Tongue (tissue), 2 donors: ENCODE results near the gene ALDH1B1. TPM values are rescaled to one million over a fixed set of nuclear protein-coding genes. Genes with fewer than 3 reads are reported as not detected.

ENCODE experiments used
- DNase-seq: peaks from one replicate; pipeline ENCODE4 v3.0.0-alpha.2; 2015
- total RNA-seq: library from RNA; depleted of rRNA; stranded (reverse); fragments of >200 nt; gene quantifications from one replicate; pipeline ENCODE4 v1.2.3, GENCODE V29; 2014

Gene ALDH1B1
- total RNA-seq, 1 donor from 2014 or later: 25.4 TPM

- no peak for DNase-seq
Observed at GRCh38 chr9:38441347-38442085, 49.0 kb downstream of the ALDH1B1 start.

- no peak for DNase-seq
Observed at GRCh38 chr9:38442473-38443096, 50.1 kb downstream of the ALDH1B1 start.

DNA sequence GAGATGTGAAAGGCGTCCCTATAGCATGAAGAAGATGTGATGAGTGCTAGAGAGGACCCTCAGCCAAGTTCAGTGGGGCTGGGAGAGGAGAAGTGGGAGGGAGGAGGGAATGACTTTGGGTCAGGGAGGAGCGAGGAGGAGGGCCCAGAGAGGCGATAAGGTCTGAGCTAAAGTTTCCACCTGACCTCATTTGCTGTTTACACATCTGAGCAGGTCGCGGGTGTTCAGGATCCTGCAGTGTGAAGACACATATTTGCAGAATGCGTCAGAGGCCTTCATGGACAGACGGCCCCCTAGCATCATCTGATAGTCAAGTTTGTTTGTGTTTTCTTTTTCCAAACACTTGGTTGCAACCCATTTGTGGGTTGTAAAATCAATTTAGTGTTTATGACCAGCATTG is 50.7 kb downstream of the ALDH1B1 start:
- no peak for DNase-seq

DNA sequence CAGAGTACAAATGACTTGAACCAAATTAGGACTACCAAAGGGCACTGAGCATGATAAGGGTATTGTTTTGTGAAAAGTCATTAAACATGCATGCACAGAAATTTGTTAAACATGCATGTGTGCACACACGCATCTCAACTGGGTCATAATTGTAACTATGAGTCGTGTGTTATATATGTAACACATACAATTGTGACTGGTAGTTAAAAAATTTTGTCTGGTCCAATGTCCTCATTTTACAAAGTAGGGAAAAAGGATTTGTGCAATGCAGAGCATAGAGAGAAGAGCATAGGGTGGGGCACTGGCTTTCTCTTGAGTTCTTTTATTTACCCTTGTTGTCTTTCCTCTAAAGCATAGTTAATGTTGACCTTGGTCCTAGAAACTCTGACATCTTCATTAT is 51.1 kb downstream of the ALDH1B1 start:
- no peak for DNase-seq

DNA sequence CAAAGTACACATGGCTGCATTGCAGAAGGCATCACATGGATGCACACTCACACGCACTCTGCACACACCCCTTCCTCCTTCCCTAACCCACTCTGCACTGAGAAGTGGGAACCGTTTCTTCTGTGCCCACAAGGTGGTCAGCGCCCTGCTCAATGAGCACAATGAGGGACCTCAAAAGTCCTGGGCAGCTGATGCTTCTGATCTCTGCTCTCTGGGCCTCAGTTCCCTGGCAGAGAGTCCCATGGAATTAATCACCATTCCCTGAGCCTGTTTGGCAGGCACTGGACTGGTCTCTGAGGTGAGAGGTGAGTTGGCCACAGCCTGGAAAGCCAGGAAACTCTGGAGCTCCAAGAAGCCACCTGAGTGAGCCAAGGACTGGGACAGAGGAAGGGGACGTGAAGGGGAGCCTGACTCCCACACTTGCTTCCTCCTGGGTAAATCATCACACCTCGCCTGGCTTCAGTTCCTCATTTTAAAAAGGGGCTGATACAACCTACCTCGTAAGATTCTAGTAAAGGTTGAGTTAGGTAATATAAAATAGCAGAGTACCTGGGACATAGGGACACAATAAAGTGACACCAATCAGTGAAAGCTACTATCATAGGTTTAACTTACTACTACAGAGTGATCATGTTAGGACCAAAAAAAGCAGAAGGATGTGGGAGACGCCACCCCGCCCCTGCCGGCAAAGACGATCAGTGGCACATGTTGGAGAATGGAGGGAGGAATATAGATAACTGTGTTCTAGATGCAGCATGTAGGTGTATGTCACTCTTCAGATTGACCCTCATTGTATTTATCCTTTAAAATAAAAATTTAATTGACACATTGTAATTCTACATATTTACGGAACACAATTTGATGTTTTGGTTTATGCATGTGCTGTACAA is 52.9 kb downstream of the ALDH1B1 start:
- no peak for DNase-seq

- DNase-seq: no peak
Observed at GRCh38 chr9:38447703-38448102, 55.2 kb downstream of the ALDH1B1 start.

Other genes starting within 250 kb of the ALDH1B1 start
- gene IGFBPL1, start 31.8 kb downstream of the ALDH1B1 start, total RNA-seq: 1.2 TPM
- gene ANKRD18A, start 227.9 kb downstream of the ALDH1B1 start, total RNA-seq: 0.51 TPM